ENCODE data around the gene DAZAP2.

The DAZAP2 gene

GRCh38 chr12:51214895-51215294 is 23.7 kb upstream of the DAZAP2 start:
- ATAC-seq, result no peak
- TF ChIP-seq ISL1 (CRISPR knock-in tag; IDR thresholded peaks at IDR 0.05), result no peak
- TF ChIP-seq ZFP3 (CRISPR knock-in tag; IDR thresholded peaks at IDR 0.05), result no peak
- no peak for TF ChIP-seq BACH2 (CRISPR knock-in tag; IDR thresholded peaks at IDR 0.05; ENCODE audit: borderline replicate concordance)
- TF ChIP-seq ZC3H10 (CRISPR knock-in tag; IDR thresholded peaks at IDR 0.05), result no peak
- no peak for TF ChIP-seq RARB (CRISPR knock-in tag; IDR thresholded peaks at IDR 0.05)
- TF ChIP-seq ZNF8 (CRISPR knock-in tag; IDR thresholded peaks at IDR 0.05), result no peak

- ATAC-seq, result no peak
- TF ChIP-seq POU6F1 (CRISPR knock-in tag; IDR thresholded peaks at IDR 0.05; ENCODE audit: borderline replicate concordance, low read depth) (no peak), ARNTL (CRISPR knock-in tag; IDR thresholded peaks at IDR 0.05; ENCODE audit: borderline replicate concordance, low read depth) (no peak), PATZ1 (CRISPR knock-in tag; IDR thresholded peaks at IDR 0.05; ENCODE audit: borderline replicate concordance) (no peak), SNAI2 (CRISPR knock-in tag; IDR thresholded peaks at IDR 0.05) (no peak)
Measured at GRCh38 chr12:51216642-51217041, 22.0 kb upstream of the DAZAP2 start.

- peak; percentile 61 for ATAC-seq
- TF ChIP-seq SNAI2 (CRISPR knock-in tag; IDR thresholded peaks at IDR 0.05) (no peak), GLIS3 (CRISPR knock-in tag; IDR thresholded peaks at IDR 0.05) (no peak), PATZ1 (CRISPR knock-in tag; IDR thresholded peaks at IDR 0.05; ENCODE audit: borderline replicate concordance) (no peak), ZNF8 (CRISPR knock-in tag; IDR thresholded peaks at IDR 0.05) (no peak), BACH2 (CRISPR knock-in tag; IDR thresholded peaks at IDR 0.05; ENCODE audit: borderline replicate concordance) (no peak), TSHZ2 (CRISPR knock-in tag; IDR thresholded peaks at IDR 0.05) (no peak), ISL1 (CRISPR knock-in tag; IDR thresholded peaks at IDR 0.05) (no peak), ZFP3 (CRISPR knock-in tag; IDR thresholded peaks at IDR 0.05) (no peak), ZFP30 (CRISPR knock-in tag; IDR thresholded peaks at IDR 0.05) (no peak), CSDC2 (CRISPR knock-in tag; IDR thresholded peaks at IDR 0.05) (no peak), ARNTL (CRISPR knock-in tag; IDR thresholded peaks at IDR 0.05; ENCODE audit: borderline replicate concordance, low read depth) (no peak), ESRRG (CRISPR knock-in tag; IDR thresholded peaks at IDR 0.05) (no peak), ZC3H10 (CRISPR knock-in tag; IDR thresholded peaks at IDR 0.05) (no peak), RARB (CRISPR knock-in tag; IDR thresholded peaks at IDR 0.05) (no peak), TCF4 (CRISPR knock-in tag; IDR thresholded peaks at IDR 0.05; ENCODE audit: borderline replicate concordance) (no peak)
Measured at GRCh38 chr12:51217133-51217967, 21.3 kb upstream of the DAZAP2 start.

- 0 out of 2 replicates have a peak, but pooled peaks have one; percentile 40 for TF ChIP-seq ZFP3 (CRISPR knock-in tag; IDR thresholded peaks at IDR 0.05)
- TF ChIP-seq BACH2 (CRISPR knock-in tag; IDR thresholded peaks at IDR 0.05; ENCODE audit: borderline replicate concordance), result no peak
- ATAC-seq, result peak; percentile 91
Measured at GRCh38 chr12:51217968-51218606, 20.5 kb upstream of the DAZAP2 start, which contains the start of gene POU6F1. POU6F1 (minus strand) TSS chr12:51218062; CDS start chr12:51206836, 11,226 bp downstream.
